Activated B cell treated with CpG ODN at 0.5 μM for 24 hours (primary cell): ENCODE results near the gene ADAMTS5. TPM values are rescaled to one million over a fixed set of nuclear protein-coding genes. Genes with fewer than 3 reads are reported as not detected.

ENCODE experiments used
- ATAC-seq: fragments of 200-7000 bp; cut with Tn5 transposase; one replicate; pipeline ENCODE4 v1.10.0; 2021; ENCODE audit warnings: low read depth, mild to moderate bottlenecking, moderate library complexity
- CTCF ChIA-PET: fragments of 350-600 bp; sonication (Branson Sonifier 250); formaldehyde crosslinking; loops from one replicate; lab custom pipeline; 2021; ENCODE audit warnings: antibody characterized with exemption; lab: Charles Lee
- POLR2A ChIA-PET: fragments of 350-600 bp; sonication (Branson Sonifier 250); formaldehyde crosslinking; loops from one replicate; lab custom pipeline; 2021; ENCODE audit warnings: antibody characterized with exemption; lab: Charles Lee
- DNase-seq: peaks from one replicate; pipeline ENCODE4 v3.0.0; 2022
- H3K27ac Mint-ChIP-seq: one replicate; pipeline ENCODE4 v1.8.0; 2020; ENCODE audit warnings: mixed read lengths
- H3K27me3 Mint-ChIP-seq: one replicate; pipeline ENCODE4 v1.8.0; 2021; ENCODE audit warnings: mixed read lengths
- H3K36me3 Mint-ChIP-seq: one replicate; pipeline ENCODE4 v1.8.0; 2021; ENCODE audit warnings: low read depth, mixed read lengths
- H3K4me1 Mint-ChIP-seq: one replicate; pipeline ENCODE4 v1.8.0; 2021; ENCODE audit warnings: mixed read lengths
- H3K4me3 Mint-ChIP-seq: one replicate; pipeline ENCODE4 v1.8.0; 2020; ENCODE audit warnings: mild to moderate bottlenecking, mixed read lengths
- H3K9me3 Mint-ChIP-seq: one replicate; pipeline ENCODE4 v1.8.0; 2020; ENCODE audit warnings: mixed read lengths
- intact Hi-C: fragments of 100-400 bp; cut with micrococcal nuclease; formaldehyde crosslinking; loops from one replicate; pipeline ENCODE4 v1.15.1; 2024
- total RNA-seq: library from RNA; stranded (reverse); gene quantifications from 2 replicates; pipeline ENCODE4 v1.2.3, GENCODE V29; 2022
- TF ChIP-seq, protein P1 (sequence below): fragments of 200-600 bp; IDR thresholded peaks from one replicate; pipeline ENCODE4 v1.8.0; 2022; ENCODE audit warnings: antibody characterized with exemption, mild to moderate bottlenecking

ADAMTS5 gene
- total RNA-seq, 1 donor from 2014 or later = not detected

DNA sequence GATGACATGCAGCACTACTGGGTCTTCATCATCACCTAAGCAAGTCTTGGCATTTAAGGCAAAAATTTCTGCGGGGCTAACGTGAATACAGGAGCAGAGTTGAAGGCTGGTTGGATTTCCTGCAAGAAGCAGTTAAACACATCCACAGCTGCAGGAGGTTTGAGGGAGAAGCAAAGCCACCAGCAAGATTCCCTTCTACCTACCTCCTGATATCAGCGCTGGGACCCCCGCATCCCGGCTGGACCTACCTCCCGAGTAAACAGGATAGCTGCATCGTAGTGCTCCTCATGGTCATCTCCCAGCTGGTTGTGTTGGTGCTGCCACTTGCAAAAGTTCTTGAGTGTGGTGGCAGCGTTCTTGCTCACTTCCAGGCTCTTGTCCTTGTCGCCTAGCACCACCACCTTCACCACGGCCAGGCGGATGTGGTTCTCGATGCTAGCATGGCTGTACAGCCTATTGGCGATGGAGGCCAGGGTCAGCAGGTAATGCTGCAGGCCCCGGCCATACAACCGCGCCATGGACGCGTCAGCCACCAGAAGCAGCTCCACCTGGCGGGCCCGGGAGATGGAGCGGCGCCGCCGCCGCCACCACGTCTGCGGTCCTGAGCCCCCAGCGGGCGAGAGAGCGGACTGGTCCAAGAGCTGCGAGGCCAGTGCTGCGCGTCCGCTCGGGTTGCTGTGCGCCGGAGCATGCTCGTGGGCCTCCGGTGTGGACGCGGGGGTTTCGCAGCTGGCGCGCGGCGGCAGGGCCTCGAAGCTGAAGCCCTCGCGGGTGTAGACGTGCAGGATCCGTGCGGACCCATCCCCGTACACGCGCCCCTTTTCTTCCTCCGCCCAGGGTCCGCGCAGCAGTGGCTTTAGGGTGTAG, 1.6 kb downstream of the ADAMTS5 start:
- no peaks in the 10 kb centered on the region for H3K9me3 Mint-ChIP-seq
- intact Hi-C loops = no loop called here
- H3K27me3 Mint-ChIP-seq = peaks cover 27% of the 10 kb centered on the region
- POLR2A ChIA-PET = no interaction called here
- CTCF ChIA-PET = no interaction called here
- H3K36me3 Mint-ChIP-seq = no peaks in the 10 kb centered on the region
- DNase-seq (no peak), ATAC-seq (no peak)
- TF ChIP-seq, protein P1, sequence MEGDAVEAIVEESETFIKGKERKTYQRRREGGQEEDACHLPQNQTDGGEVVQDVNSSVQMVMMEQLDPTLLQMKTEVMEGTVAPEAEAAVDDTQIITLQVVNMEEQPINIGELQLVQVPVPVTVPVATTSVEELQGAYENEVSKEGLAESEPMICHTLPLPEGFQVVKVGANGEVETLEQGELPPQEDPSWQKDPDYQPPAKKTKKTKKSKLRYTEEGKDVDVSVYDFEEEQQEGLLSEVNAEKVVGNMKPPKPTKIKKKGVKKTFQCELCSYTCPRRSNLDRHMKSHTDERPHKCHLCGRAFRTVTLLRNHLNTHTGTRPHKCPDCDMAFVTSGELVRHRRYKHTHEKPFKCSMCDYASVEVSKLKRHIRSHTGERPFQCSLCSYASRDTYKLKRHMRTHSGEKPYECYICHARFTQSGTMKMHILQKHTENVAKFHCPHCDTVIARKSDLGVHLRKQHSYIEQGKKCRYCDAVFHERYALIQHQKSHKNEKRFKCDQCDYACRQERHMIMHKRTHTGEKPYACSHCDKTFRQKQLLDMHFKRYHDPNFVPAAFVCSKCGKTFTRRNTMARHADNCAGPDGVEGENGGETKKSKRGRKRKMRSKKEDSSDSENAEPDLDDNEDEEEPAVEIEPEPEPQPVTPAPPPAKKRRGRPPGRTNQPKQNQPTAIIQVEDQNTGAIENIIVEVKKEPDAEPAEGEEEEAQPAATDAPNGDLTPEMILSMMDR = no peak
- no peak overlapping the region for H3K27ac Mint-ChIP-seq
- no peak overlapping the region for H3K4me3 Mint-ChIP-seq
- H3K4me1 Mint-ChIP-seq = no peaks in the 10 kb centered on the region

DNA sequence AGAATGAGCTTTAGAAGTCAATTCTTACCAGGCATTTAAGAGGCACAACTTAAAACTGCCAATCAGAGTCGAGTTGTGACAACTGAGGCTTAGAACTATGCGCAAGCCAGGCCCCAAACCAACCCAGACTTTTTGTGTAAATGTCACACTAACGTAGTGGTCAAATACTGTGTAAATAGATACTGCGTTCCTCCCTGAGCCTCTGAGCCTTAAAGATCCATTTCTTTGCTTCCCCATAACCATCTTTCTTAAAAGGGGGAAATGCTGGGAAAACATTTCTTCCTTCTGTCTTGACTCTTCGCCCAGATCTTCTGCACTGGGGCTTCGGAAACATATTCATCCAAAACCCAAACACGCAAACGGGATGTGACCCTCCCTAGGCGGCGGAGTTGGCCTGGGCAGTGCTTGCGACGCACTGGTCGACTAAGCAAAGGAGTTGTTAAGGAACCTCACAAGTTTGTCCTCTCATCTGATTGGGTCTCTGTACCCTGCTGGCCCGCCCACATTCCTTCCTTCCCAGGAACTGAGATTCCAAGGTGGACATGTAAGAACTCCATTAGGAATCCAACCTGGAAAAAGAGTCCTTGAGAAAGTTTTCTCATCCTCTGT, 2.6 kb downstream of the ADAMTS5 start:
- POLR2A ChIA-PET = no interaction called here
- Mint-ChIP-seq H3K4me3 (no peak overlapping the region), H3K36me3 (no peaks in the 10 kb centered on the region), H3K27me3 (peaks cover 27% of the 10 kb centered on the region), H3K9me3 (no peaks in the 10 kb centered on the region), H3K4me1 (no peaks in the 10 kb centered on the region), H3K27ac (no peak overlapping the region)
- TF ChIP-seq, protein P1 = no peak
- intact Hi-C loops = no loop called here
- DNase-seq (no peak), ATAC-seq (no peak)
- CTCF ChIA-PET = no interaction called here

DNA sequence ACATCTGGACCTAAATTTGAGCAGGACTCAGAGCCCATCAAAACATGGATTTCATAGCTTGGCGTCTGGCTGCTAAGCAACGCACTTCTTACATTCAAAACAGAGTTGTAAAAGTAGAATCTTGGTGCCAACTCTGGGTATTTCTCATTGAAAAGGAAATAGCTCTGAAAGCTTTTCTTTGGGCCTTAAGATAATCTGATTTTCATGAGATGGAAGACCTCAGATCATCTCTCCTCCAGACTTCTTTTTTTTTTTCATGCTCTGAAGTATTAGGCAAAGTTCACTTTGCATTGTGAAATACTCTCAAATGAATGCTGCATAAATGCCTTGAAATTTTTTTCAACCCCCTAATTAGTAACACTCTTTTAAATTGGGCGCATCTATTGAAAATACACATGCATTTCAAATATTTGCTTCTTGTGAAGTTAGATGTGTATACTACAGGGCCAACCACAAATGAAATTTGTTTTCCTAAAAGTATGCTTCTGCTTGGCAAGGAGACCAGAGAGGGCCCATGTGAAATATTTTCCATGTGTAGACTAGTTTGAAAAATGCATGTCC, 4.2 kb downstream of the ADAMTS5 start:
- TF ChIP-seq, protein P1 = no peak
- no peak for DNase-seq
- Mint-ChIP-seq H3K27me3 (peaks cover 27% of the 10 kb centered on the region), H3K36me3 (no peaks in the 10 kb centered on the region), H3K4me1 (no peaks in the 10 kb centered on the region), H3K9me3 (no peaks in the 10 kb centered on the region), H3K27ac (no peak overlapping the region), H3K4me3 (no peak overlapping the region)
- no peak for ATAC-seq
- intact Hi-C loops = no loop called here
- ChIA-PET CTCF (no interaction called here), POLR2A (no interaction called here)

DNA sequence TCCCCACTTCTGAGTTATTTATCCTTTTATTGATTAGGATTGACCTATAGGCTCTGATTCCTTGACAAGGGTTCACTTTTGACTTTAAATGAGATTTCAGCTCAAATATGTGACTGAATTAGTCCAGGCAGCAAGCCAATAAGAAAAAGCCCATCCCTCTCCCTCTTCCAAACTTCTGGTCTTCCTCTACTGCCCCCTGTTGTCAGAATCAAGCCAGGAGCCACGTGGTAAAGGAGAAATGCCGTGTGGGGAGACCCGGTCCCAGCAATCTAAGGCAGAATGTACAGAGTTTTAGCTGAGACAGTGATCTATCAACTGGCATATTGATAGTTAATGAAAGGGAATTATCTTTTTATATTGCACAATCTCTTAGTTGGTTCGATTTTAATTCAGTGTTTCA, 5.2 kb downstream of the ADAMTS5 start:
- no peak overlapping the region for H3K27ac Mint-ChIP-seq
- ChIA-PET POLR2A (no interaction called here), CTCF (interaction anchor here (0.9 kb wide), 1 partner anchor 1784 kb away, joined by 3 read pairs; no protein-coding TSS in a partner anchor)
- intact Hi-C loops = no loop called here
- no peaks in the 10 kb centered on the region for H3K9me3 Mint-ChIP-seq
- no peaks in the 10 kb centered on the region for H3K36me3 Mint-ChIP-seq
- ATAC-seq (no peak), DNase-seq (no peak)
- no peaks in the 10 kb centered on the region for H3K4me1 Mint-ChIP-seq
- peaks cover 18% of the 10 kb centered on the region for H3K27me3 Mint-ChIP-seq
- H3K4me3 Mint-ChIP-seq = no peak overlapping the region
- TF ChIP-seq, protein P1 = no peak

DNA sequence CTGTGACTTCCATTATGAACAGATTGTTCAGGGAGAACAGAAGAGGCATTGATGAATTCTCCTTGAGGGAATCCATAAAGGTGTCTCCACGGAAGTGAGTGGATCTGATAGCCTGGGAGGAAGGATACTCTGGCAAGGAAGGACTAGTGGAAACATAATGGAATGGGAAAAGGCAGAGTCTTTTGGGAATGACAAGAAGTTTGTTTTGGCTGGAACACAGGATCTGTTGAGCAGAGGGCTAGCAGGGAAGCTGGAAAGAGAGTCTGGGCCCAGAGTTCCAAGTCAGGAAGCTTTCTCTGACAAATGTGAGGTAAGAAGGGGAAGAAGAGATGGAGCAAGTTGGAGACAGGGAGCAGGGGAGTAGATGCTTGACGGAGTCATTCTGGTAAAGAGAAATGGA, 8.1 kb downstream of the ADAMTS5 start:
- TF ChIP-seq, protein P1 = no peak
- Mint-ChIP-seq H3K4me3 (no peak overlapping the region), H3K36me3 (no peaks in the 10 kb centered on the region), H3K27ac (no peak overlapping the region), H3K27me3 (peaks cover 2% of the 10 kb centered on the region), H3K4me1 (no peaks in the 10 kb centered on the region), H3K9me3 (no peaks in the 10 kb centered on the region)
- CTCF ChIA-PET = no interaction called here
- DNase-seq (no peak), ATAC-seq (no peak)
- POLR2A ChIA-PET = no interaction called here
- intact Hi-C loops = no loop called here
